Stimulated activated CD4-positive, alpha-beta T cell treated with anti-CD3 and anti-CD28 coated beads, Interleukin-1b, Interleukin-23, amount 100 ng/mL, for 4 hours (primary cell): ENCODE data around the gene VWF.
"Not testable (repeated sequence)": the region's sequence is repeated elsewhere in the genome, so short reads cannot be mapped to it uniquely, and the experiment has no call there.

Experiments
- DNase-seq, 2 donors: peaks; one replicate each; pipeline ENCODE4 v3.0.0-alpha.2; 2020; ENCODE audit warnings: low read depth in 2 of 2

Gene VWF

DNA sequence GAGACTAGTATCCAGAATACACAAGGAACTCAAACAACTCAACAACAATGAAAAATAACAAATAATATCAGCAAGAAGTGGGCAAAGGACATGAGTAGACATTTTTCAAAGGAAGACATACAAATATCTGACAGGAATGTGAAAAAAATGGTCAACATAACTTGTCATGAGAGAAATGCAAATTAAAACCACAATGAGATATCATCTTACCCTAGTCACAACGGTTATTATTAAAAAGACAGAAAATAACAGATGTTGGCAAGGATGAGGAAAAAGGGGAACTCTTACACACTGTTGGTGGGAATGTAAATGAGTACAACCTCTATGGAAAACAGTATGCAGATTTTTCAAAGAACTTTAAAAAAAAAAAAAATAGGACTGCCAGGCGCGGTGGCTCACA is 20.4 kb downstream of the VWF start:
- no peak for DNase-seq

DNA sequence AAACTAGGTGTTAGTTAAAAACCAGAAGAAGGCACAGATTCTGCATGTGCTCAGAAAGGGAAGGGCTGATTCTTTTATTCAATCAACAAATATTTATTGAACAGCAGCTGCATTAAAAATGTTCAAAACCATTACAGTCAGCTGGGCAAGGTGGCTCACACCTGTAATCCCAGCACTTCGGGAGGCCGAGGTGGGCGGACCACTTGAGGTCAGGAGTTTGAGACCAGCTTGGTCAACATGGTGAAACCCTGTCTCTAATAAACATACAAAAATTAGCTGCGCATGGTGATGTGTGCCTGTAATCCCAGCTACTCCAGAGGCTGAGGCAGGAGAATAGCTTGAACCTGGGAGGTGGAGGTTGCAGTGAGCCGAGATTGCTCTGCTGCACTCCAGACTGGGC is 22.4 kb downstream of the VWF start:
- not testable (repeated sequence) for DNase-seq

DNA sequence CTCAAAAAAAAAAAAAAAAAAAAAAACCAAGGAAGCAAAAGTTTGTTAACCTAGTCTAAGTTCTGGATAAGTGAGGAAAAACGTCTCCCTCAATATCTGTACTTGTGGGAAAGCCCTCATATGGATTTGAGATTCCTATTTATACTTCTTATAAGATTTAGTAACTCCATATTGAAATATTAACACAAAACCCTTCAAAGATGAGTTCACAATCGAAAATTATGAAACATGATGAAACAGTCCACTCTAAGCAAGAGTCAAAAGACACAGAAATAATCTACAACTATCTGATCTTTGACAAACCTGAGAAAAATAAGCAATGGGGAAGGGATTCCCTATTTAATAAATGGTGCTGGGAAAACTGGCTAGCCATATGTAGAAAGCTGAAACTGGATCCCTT is 25.2 kb downstream of the VWF start:
- no peak for DNase-seq

DNA sequence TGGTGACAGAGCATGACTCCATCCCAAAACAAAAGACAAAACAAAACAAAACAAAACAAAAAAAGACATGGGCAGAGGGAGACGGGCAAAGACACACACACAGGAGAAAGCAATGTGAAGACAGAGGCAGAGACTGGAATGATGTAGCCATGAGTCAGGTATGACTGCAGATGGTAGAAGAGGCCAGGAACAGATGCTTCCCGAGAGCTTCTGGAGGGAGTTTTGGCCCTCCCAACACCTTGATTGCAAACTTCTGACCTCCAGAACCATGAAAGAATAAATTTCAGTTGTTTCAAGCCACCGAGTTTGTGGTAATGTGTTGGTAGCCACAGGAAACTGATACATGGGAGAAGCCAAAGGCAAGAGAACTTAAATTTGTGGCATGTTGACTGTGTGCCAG is 27.1 kb downstream of the VWF start:
- DNase-seq: no peak

DNA sequence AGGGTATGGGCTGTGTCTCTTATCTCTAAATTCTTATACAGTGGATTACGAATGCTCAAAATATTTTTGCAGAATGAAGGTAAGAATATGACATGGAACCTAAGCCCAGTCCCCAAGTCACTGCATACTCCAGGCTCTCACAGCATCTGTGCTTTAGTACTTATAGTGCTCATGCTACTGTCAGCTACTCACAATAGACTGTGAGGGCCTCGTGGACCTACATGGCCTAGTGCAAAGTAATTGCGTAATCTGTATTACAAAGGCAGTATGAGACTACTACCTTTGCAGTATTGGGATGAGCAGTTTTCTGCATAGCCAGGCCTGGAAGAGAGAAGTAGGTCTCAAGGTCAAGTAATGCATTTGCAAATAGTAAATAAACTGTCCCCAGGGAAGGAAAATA is 27.9 kb downstream of the VWF start:
- no peak for DNase-seq

DNA sequence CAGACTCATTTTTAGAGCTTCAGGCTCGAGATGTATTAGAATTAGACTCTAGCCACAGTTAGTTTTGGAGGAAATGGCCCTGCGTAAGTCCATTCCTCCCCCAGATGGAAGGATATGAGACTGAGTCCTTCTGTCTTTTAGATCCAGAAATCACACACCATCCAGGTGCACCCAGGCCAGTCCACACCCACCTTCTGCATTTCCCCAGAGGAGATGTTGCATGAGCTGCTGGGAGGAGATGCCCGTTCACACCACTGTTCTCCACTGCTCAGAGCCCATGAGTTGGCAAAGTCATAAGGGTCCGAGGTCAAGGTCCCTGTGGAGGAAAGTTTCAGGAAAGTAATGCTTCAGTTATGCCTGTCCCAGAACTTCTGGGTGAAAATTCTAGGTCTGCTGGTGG is 29.2 kb downstream of the VWF start:
- no peak for DNase-seq

DNA sequence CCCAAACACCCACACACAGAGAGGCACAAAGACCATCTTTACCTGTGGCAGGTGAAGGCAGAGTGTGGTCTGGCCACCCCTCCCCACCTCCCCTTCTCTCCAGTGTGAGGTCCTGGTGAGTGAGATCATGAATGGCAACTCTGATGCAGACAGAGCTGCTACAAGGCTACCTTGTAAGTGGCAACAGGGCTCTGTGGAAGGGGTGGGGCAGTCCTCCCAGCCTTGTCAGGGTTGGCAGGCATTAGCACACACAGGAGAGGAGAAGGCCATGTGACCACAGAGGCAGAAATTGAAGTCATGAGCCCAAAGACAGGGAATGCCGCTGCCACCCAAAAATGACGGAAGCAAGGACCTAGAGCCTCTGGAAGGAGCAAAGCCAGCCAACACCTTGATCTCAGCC is 30.7 kb downstream of the VWF start:
- DNase-seq: no peak

DNA sequence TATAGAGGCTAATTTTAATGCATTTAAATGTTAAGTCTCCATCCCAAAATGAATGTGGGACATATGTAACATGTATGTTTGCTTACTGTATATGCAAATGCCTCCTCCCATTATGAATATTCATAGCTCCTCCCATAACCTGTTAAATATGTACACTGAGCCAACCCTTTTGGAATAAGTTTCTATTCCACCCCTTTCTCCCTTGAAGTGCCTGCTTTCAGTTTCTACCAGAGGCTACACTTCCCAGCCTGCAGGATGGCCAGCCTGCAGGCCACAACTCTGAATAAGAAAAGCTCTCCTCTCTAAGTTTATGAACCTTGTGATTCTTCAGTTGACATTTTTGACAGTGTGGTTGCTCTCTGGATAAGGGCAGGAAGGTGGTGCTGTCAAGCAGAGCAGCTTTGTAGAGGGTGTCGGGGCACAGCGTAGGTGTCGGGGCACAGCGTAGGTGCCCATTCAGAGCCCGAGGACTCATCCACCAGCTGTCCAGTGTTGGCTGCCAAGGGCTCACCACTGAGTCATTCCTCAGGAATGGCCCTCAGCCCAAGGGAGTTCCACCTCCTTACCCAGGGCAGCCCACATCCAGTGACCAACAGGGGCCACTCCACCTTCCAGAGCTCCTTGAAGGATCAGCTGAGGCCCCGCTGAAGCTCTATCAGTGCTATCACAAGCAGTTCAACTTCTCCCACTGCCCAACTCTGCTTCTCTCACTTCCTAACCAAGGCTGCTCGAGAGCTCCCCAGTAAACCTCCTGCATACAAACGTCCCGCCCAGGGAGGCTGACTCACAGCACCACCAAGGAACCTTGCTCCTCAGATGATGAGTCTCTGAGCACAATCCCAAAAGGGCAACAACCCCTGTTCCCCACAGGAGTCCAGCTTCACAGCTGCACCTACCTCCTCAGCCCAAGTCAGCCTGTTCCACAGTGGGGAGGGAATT is 31.4 kb downstream of the VWF start:
- DNase-seq: no peak

DNA sequence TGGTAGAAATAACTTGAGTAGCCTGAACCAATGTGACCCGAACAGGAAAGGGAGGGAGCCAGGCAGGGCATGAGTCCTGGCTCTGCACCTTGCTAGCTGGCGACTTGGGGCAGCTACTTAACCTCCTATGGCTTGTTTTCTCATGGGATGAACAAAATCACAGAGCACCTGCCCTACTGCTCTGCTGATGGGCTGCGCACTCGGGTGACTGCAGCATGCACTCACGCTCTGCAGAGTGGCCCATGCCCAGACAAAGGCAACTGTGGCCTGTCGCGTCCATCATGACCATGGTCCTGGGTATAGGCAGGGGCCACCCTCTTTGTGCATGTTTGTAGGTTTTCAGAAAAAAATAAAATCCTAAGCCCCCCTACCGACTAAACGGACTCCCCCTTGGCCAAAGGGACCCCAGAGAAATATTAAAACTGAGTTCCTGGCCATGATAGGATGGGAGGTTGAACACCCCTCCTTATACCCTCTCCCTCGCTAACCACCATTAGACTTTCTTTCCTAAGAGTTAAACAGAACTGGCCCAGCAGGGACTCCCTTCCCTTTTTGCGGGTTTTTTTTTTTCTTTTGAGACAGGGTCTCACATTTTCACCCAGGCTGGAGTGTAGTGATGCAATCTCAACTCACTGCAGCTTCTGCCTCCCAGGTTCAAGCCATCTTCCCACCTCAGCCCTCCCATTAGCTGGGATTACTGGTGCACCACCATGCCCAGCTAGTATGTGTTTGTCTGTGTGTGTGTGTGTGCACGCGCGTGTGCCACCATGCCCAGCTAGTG is 32.5 kb downstream of the VWF start:
- no peak for DNase-seq

DNA sequence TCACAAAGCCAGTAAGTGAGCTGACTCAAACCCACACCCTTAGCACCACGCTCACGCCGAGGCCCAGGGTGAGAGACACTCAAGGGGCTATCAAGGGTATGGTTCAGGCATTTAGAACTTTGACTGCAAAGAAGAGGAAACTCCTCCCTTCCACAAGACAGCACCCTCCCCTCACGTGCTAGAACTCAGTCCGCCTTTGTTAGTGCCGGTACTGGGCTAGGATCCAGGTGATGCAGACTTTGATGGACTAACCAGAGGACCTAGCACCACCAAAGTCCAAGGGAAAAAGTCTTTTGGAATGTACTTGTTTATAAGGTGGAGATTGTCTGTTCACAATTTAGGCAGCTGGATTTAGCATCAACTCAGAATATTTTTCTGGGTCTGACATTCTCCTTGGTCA is 33.7 kb downstream of the VWF start:
- DNase-seq: no peak

DNA sequence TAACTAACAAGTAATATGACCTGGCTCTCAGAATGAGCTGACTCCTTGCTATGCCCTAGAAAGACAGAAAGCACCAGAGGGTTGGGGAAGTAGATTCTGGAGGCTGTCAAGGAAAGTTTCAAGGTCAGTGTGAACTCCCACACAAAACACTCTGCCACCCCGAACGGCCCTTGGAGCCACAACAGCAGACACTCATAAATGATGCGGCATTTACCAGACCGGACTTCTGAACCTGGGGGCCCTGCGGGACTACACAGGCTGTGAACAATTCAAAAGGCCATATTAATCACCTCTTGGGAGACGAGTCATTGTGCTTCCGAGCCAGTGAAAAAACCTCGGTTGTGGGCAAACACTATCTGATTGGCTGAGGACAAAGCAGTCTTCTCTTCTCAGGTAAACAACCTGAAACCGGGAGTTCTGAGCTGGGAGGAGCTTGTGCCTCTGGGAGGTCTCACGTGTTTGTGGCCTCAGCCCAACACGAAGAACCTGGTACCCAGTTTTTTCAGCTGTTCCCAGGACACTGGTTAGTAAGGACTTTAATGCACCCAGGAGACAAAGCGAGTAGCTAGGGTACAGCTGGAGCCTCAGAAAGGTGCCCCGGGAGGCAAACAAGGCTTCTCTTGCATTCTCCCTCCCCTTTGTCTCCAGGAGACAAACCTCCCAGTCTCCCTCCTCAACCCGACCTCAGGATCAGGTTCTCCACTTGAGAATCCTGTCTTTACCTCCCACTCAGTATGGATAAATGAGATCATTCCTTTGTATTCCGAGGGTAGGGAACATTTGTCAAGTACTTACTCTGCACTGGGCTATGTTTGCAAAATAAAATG is 35.3 kb downstream of the VWF start:
- DNase-seq: no peak

DNA sequence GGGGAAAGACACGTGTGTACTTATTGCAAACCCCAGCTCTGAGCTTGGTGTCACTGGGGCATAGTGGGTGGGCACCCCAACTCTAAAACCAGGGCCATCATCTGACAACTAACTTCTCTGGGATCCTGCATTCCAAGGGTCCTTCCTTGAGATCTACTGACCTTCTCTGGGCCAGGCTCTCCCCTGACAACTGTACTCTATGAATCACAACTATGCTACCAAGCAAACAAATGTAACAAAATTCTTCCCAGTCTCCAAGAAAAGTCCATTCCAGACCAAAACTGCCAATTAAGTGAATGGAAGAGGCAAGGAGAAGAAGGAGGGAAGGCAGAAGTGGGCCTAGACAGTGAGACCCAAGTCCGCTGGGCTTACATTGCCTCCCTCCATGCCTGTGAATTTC is 38.2 kb downstream of the VWF start:
- DNase-seq: no peak

DNA sequence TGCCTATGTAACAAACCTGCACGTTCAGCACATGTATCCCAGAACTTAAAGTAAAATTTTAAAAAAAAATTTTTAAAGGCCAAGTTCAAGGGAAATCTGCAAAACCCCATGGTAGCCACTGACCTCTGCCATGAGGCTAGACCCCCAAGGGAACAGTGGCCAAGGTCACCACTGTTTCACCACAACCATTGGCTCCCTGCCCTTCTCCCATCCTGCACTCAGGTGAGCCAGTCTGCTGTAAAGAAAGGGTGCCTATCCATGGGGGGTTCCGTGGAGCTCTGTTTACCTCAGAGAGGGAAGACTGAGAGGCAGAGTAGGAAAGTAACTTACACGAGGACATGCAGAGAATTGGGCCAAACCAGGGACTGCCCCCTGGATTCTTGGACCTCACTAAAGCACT is 38.6 kb downstream of the VWF start:
- no peak for DNase-seq

DNA sequence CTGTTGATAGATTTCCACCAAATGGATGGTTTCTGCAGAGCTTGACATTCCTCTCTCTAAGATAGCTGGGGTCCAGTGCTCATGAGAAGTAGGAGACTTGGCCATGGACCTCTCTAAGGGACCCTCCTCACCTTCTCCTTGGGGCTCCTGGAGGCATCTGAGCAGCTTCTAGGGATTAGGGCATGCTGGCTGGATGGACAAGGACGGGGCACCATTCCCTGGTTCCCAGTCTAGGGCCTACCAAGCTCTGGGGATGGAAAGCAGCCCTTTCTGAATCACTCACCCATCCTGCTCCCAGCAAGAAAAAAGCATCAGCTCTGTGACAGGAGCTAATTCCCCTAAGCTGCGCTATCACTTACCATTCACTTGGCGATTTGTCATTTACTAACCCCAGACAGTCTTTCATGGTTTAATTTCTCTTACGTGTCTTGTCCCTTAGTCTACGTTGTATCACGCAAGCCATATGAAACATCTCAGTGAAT is 39.5 kb downstream of the VWF start:
- DNase-seq: no peak

DNA sequence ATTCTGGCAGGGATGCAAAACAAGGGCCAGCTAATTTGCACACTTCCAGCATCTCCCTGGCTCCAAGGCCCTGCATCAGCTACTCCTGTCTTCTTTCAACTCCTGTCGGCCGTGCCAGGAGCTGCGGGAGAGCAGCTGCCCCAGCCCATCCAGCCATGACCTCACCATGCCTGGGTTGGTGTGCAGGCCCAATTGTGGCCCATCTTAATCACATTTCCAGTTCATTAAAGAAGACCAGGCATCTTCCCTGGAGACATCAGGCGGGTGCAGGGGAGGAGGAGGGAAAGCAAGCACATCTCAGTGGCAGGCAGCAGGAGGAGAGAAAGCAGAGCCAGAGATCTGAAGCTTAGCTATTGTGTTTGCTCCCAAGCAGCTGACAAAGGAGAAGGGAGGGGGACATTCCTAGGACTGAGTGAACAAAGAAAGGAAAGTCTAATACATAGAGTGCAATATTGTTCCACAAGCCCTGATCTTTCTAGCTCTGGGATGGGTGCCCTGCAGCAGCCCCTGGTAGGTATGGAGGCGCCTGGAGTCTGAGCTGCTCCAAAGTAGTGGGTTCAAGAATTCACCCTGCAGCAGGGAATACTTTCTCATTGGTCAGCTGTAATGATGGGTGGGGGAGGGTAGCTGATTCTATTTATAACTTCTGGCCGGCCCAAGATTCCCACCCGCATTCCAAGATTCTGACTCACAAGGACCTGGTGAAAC is 40.1 kb downstream of the VWF start:
- DNase-seq: no peak

DNA sequence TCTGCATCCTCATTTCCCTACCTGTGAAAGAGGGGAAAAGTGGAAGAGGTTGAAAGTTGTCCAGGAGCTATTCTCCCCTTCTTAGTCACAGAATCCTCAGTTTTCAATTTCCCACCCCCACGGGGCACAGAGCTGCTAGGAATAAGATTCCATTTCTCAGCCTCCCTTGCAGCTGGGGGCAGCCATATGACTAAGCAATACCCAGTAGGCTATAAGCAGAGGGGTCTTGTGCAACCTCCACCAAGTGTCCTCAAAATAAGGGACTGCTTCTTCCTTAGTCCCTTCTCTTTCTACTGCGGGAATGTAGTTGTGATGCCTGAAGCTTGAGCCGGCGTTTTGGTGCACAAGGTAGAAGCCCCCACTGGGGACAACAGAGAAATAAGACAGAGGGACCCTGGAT is 40.9 kb downstream of the VWF start:
- DNase-seq: no peak

DNA sequence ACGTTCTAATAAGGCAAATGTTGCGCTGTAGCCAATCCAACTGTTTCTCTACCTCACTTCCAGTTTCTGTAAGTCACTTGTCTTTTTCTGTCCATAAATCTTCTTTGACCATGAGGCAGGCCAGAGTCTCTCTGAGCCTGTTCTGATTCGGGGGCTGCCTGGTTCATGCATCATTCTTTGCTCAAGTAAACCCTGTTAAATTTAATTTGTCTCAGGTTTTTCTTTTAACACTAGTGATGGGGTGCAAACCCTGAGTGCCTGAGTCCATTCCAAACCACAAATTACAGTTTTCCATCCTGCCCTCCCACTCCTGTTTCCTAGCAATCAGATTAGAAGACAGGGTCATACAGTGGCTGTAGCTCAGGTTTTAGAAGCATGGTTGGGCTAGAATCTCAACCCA is 41.9 kb downstream of the VWF start:
- no peak for DNase-seq

DNA sequence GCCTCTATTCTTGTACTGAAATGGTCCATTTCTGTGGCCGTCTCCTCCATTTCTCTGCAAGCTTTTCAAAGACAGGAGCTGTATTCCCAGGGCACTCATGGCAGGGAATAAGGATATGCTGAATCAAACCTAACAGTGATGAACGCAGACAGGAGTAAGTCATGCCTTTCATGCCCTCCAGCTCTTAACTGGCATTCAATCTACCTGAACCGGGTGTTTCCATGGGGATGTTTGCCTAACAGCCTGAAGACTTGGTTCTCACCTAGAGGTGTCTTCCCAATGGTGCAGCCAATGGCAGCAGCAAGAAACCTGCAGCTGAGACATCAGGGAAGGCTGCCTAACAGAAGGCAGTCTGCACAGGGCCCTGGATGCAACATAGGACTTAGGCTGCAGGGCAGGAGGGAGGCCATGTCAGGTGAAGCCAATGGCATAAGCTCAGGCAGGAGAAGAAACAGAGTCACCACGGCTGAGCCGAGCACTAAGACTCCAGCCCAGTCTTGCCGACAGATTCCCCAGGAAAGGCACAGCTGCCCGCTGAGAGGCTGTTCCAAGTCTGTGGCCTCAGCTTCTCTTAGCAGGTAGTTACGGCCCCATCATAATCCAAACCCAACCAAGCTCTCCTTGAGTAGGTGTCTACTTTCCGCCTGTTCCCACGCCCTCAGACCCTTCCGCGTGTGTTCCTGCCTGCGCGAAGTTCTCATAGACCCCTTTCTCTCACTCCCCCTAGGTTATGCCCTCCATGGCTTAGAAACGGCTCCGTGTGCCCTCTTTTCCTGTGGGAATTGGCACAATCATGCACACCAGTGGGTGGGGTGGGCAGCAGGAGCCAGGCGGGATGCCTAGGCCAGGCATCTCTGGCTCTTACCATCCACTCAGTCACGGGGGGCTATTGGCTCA is 44.1 kb downstream of the VWF start:
- DNase-seq: no peak

DNA sequence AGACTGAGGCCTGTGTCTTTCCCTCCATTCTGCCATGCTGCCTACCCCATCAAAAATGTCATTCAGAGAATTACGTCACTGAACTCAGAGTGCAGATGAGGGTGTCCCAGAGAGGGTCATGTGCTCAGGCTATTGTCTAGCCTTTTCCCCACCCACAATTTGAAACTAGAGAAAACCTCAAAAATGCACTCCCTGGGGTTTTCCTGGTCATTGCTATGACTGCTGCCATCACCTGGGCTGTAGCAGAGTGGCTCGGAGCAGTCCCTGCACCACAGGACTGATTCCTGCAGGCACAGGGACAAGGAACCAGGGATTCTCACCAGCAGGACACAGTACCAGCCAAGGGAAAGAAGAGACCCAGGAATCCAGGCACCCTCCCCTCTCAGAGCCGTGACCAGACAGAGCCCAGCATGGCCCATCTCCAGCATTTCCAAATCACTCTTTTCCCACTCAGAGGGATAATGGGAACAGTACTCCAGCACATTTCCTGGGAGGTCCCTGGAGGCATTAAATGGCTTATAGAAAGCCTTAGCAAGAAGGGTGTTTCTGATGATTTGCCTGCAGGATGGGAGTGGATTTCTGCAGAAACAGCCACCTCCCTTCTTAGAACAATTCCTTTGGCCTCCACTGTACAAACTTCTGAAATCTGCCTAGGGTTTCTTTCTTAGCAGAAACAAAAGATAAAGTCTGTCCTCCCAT is 45.9 kb downstream of the VWF start:
- no peak for DNase-seq

DNA sequence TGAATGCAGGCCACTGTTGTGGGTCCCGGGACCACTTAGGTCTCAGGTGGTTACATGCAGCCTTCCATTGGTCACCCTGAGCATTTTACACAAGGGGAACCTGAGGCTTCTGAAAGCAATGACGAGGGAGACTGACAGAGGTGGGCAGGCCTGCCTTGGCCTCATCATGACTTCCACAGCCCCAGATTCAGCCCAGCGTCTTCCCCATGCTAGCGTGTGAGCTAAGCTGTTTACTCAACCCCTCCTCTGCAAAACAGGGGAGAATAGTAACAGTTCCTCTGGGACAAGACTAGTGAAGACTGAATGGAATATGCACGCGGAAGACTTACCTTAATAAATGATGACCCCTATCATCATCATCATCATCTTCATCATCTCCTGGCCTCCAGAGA is 46.8 kb downstream of the VWF start:
- DNase-seq: no peak
